ENCODE measurements around the gene CDK14.

CDK14 gene

GRCh38 chr7:90595801-90596670, at the start of gene CDK14:
CDK14 (plus strand) TSS chr7:90596321; CDS start chr7:90596628, 307 bp downstream.
- DNase-seq (ENCODE audit: low read depth in 3 of 3), result peak in 1 of 3 experiments; percentile 54

DNA sequence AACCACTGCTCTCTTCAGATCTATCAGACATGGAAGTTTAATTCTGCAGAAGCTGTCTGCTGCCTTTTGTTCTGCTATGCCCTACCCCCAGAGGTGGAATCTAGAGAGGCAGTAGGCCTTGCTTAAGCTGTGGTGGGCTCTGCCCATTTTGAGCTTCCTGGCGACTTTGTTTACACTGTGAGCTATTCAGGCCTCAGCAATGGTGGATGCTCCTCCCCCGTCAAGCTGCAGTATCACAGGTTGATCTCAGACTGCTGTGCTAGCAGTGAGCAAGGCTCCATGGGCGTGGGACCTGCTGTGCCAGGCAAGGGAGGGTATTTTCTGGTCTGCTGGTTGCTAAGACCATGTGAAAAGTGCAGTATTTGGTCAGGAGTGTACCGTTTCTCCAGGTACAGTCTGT, 45.1 kb upstream of the CDK14 start:
- DNase-seq (ENCODE audit: low read depth in 3 of 3), result no peak

- no peak for DNase-seq (ENCODE audit: low read depth in 3 of 3)
Observed at GRCh38 chr7:90552521-90552920, 43.6 kb upstream of the CDK14 start.

GRCh38 chr7:90560730-90561129, 35.4 kb upstream of the CDK14 start:
- no peak for DNase-seq (ENCODE audit: low read depth in 3 of 3)

DNA sequence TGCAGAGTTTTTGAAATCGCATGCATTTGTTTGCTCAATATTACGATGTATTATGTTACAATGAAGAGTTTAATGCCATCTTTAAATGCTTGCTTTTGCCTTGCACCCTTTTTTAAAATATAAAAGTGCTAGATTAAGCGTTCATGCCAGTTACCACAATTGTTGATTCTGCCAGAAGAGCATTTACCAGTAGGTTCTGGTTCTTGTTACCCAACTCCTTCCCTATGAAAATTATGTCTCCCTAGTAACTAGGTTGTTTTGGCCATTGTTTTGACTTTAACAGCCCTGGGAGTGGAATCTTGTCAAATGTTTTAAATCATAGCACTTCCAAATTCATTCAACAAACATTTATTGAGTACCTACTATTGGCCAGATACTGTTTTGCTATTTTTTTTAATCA, 32.8 kb upstream of the CDK14 start:
- no peak for DNase-seq (ENCODE audit: low read depth in 3 of 3)

DNA sequence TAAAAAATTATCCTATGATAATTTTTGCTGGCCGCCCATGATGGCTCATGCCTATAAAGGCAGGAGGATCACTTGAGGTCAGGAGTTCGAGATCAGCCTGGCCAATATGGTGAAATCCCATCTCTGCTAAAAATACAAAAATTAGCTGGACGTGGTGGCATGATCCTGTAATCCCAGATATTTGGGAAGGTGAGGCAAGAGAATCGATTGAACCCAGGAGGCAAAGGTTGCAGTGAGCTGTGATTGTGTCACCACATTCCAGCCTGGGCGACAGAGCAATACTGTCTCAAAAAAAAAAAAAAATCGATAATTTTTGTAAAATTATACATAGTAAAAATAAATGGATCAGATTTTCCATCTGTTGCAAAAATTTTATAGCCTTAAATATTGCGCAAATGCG, 31.7 kb upstream of the CDK14 start:
- DNase-seq (ENCODE audit: low read depth in 3 of 3), result no peak

GRCh38 chr7:90568213-90568612, 27.9 kb upstream of the CDK14 start:
- no peak for DNase-seq (ENCODE audit: low read depth in 3 of 3)

DNA sequence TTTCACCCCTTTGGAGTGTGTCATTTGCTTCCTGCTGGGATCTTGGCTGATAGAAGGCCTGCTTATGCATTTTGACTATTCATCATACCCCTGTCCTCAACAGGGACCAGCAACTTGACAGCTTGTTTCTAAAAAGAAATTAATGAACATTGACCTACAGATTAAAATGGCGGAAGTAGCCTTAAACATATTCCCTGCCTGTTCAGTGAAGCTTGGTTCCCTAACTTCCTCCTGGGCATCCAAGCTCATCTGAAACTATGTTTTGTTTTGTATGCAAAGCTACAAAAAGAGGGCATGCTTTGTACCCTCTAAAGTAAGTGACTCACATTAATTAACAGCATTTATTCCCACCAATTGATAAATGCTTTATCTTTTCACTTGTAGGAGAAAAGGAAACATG, 26.8 kb upstream of the CDK14 start:
- DNase-seq (ENCODE audit: low read depth in 3 of 3), result no peak

DNA sequence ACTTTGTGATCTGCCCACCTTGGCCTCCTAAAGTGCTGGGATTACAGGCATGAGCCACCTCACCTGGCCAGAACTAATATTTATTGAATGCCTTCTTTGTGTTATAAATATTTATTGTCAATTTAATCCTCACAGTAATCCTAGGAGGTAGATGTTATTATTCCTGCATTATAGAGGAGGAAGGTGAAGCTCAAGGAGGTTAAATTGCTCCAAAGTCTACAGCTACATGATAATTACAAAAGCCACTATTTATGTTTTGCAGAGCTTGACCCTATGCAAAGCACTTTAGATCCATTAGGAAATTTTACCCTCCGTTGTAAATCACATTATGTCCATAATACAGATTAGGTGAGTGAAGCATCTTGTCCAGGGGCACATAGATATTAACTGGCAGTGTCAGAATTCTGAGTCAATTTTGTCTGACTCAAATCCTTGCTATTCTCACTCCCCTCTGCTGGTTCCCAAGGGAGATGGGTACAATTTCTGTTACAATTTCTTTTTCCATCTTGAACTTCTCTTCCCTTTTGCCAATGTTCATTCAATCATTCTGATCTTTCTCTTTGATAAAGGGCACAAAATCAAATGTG, 25.7 kb upstream of the CDK14 start:
- no peak for DNase-seq (ENCODE audit: low read depth in 3 of 3)

DNA sequence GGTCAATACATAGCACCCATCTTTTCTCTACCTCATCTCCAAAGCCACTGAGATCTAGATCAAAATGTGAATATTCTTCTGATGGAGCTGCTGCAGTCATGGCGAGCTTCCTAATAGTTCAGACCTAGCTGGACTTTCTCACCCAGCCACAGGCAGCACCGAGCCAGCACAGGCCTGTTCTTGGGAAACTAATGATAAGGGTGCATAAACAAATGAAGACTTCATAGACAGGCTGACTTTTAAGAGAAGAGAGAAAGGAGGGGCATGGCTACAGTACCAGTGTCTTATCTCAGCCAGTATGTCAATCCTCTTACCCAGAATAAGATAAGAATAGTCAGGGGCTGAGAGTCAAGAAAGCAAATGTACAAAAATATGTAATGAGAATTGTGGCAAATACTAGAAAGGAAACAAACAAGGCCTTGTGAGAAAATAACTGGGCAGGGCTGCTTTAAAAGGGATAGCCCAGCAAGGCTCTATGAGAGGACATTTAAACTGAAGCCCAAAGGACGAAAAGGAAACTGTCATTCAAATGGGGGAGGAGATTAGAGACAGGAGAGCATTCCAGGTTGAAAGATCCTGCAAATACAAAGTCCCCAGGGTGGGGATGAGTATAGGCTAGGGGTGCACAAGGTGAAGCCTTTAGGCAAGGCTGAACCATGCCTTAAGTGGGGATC, 21.8 kb upstream of the CDK14 start:
- DNase-seq (ENCODE audit: low read depth in 3 of 3), result no peak

DNA sequence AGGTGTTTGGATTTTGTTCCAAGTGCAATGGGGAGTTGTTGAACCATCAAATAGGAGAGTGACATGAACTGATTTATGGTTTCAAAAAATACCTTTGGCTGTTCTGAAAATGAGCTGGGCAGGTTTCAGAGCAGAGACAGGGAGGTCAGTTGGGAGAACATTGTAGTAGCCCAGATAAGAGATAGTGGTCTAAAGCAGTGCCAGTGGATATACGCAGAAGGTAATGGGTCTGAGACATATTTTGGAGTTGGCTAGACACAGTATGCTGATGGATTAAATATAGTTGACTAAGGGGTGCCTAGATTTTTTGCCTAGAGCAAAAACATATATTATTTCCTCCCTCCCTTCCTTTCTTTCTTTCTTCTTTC, 21.3 kb upstream of the CDK14 start:
- DNase-seq (ENCODE audit: low read depth in 3 of 3), result no peak

- no peak for DNase-seq (ENCODE audit: low read depth in 3 of 3)
Observed at GRCh38 chr7:90579181-90579688, 16.9 kb upstream of the CDK14 start.

DNA sequence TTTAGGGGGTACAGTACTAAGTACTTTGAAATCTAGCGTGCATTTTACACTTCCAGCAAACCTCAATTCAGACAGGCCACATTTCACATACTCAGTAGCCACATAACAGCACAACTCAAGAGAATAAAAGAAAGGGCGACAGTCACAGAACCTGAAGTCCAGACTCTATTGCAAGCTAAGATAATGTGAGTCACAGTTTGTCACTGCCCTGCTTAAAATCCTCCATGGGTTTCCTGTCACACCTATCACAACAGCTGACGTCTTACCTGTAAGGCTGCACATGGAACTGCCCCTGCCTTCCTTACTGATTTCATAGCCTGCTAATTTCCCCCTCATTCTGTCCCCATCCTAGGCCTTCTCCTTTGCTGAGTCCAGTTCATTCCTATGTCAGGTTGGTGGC, 16.1 kb upstream of the CDK14 start:
- DNase-seq (ENCODE audit: low read depth in 3 of 3), result no peak

DNA sequence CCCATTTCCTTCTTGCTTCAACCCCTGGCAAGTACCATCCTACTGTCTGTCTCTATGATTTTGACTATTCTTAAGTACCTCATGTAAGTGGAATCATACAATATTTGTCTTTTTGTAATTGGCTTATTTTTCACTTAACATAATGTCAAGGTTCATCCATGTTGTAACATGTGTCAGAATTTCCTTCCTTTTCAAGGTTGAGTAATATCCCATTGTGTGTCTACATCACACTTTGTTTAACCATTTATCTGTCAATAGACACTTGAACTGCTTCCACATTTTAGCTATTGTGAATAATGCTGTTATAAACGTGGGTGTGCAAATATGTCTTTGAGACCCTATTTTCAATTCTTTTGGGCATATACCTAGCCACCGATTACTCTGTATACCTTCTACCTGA, 14.0 kb upstream of the CDK14 start:
- no peak for DNase-seq (ENCODE audit: low read depth in 3 of 3)

DNA sequence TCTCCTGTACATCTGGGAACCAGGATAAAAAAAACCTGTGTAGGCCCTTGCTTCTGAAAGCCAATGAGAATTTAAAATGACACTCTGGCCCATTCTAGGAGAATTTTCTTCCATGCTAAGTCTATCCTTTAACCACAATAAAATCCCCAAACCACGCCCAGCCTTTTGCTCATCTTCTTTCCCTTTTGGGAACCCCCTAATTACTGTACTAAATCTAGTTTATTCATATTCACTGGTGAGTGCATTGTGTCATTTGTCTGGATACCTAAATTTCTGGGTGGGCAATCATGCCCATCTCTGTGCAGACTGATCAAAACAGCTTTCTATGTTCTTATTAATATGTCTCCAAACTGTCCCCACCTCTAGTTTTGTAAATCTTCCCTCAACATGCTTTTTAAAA, 11.7 kb upstream of the CDK14 start:
- no peak for DNase-seq (ENCODE audit: low read depth in 3 of 3)

GRCh38 chr7:90586091-90586490, 10.0 kb upstream of the CDK14 start:
- no peak for DNase-seq (ENCODE audit: low read depth in 3 of 3)

DNA sequence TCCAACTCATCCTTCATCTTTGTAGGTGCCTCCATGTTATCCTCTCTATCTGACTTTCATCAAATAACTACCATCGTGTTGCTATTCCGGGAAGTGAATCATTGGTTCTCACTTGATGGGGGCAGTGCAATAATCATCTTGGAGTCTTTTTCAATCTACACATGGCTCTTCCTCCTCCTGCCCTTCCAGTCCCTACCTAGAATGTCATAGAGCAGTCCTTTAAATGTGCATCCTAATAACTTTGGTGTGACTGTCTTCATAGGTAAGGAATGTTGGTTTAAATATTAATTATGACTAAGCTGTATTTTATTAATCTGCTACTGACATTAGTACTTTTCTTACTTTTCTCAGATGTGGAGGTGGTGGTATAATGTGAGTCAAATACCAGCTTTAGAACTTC, 8.4 kb upstream of the CDK14 start:
- no peak for DNase-seq (ENCODE audit: low read depth in 3 of 3)

DNA sequence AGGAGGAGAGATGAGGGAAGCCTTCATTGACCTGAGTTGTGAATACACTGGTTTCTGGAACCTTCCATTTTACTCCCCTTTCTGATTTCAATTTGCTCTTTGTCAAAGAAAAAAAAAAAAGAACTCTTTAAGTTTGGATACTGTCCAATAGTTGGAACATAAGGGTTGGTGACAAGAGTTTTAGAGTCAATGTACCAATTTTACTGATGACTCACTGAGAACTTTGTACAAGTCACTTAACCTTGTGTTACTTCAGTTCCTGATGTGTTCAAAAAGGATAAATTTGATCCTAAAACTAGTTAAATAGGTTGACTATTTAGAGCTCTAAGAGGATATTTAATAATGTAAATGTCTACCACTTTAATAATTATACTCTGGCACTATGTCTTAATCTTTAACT, 4.1 kb upstream of the CDK14 start:
- no peak for DNase-seq (ENCODE audit: low read depth in 3 of 3)

- DNase-seq (ENCODE audit: low read depth in 3 of 3), result no peak
Observed at GRCh38 chr7:90593205-90593604, 2.9 kb upstream of the CDK14 start.

- DNase-seq (ENCODE audit: low read depth in 3 of 3), result no peak
Observed at GRCh38 chr7:90594751-90595317, 1.3 kb upstream of the CDK14 start.

- DNase-seq (ENCODE audit: low read depth in 3 of 3), result no peak
Observed at GRCh38 chr7:90595342-90595800, 750 bp upstream of the CDK14 start.
